Measurements from ENCODE around the gene ARHGAP45. TPM values are rescaled to one million over a fixed set of nuclear protein-coding genes. Genes with fewer than 3 reads are reported as not detected.

The ARHGAP45 gene
- total and polyA plus RNA-seq, 4 donors: 3.3 to 27.5 (median 9.7) TPM

DNA sequence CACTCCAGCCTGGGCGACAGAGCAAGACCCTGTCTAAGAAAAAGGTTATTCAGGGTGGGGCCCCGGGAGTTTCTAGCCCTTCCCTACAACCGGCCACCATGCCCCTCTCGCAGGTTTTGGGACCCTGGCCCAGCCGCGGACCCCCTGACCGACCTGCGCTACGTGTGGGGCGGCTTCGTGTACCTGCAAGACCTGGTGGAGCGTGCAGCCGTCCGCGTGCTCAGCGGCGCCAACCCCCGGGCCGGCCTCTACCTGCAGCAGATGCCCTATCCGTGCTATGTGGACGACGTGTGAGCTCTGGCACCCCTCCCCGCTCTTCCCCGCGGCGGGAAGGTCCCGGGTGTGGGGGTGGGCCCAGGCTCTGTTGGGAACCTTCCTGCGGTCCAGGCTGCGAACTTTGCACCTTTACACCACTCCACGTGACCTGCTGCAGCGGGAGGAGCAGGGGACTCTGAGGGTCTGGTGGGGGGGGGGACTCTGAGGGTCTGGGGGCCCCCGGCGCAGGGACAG is 20.8 kb upstream of the ARHGAP45 start:
- Histone ChIP-seq H3K4me1 (ENCODE audit: control insufficient read depth in 4 of 4, insufficient read depth in 4 of 4, low read length in 3 of 4) (peaks cover 0 to 6% (median under 1%) of the 10 kb centered on the region in 4 donors), H3K9me3 (ENCODE audit: control insufficient read depth in 4 of 4, low read length in 3 of 4) (no peaks in the 10 kb centered on the region), H3K27ac (ENCODE audit: low read depth in 1 of 2, low read length in 2 of 2) (no peak overlapping the region), H3K27me3 (ENCODE audit: control insufficient read depth in 4 of 4, insufficient read depth in 4 of 4, low read length in 3 of 4) (no peaks in the 10 kb centered on the region), H3K36me3 (ENCODE audit: control insufficient read depth in 4 of 4, insufficient read depth in 3 of 4, low read depth in 1 of 4, low read length in 3 of 4) (peaks cover 0 to 3% (median 0%) of the 10 kb centered on the region in 4 donors), H3K9ac (ENCODE audit: low read depth in 1 of 2, low read length in 2 of 2) (no peak overlapping the region), H3K4me3 (ENCODE audit: low read depth in 1 of 3, low read length in 3 of 3) (no peak overlapping the region)
- no peak for TF ChIP-seq FOXA2 (IDR thresholded peaks at IDR 0.05)
- TF ChIP-seq, protein P1, sequence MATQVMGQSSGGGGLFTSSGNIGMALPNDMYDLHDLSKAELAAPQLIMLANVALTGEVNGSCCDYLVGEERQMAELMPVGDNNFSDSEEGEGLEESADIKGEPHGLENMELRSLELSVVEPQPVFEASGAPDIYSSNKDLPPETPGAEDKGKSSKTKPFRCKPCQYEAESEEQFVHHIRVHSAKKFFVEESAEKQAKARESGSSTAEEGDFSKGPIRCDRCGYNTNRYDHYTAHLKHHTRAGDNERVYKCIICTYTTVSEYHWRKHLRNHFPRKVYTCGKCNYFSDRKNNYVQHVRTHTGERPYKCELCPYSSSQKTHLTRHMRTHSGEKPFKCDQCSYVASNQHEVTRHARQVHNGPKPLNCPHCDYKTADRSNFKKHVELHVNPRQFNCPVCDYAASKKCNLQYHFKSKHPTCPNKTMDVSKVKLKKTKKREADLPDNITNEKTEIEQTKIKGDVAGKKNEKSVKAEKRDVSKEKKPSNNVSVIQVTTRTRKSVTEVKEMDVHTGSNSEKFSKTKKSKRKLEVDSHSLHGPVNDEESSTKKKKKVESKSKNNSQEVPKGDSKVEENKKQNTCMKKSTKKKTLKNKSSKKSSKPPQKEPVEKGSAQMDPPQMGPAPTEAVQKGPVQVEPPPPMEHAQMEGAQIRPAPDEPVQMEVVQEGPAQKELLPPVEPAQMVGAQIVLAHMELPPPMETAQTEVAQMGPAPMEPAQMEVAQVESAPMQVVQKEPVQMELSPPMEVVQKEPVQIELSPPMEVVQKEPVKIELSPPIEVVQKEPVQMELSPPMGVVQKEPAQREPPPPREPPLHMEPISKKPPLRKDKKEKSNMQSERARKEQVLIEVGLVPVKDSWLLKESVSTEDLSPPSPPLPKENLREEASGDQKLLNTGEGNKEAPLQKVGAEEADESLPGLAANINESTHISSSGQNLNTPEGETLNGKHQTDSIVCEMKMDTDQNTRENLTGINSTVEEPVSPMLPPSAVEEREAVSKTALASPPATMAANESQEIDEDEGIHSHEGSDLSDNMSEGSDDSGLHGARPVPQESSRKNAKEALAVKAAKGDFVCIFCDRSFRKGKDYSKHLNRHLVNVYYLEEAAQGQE (IDR thresholded peaks at IDR 0.05): no peak
- no peak for TF ChIP-seq TAF1 (conservative IDR thresholded peaks at IDR 0.05)
- TF ChIP-seq RXRA (IDR thresholded peaks at IDR 0.05): no peak
- TF ChIP-seq HNF4A (conservative IDR thresholded peaks at IDR 0.05): no peak
- TF ChIP-seq, protein P2, sequence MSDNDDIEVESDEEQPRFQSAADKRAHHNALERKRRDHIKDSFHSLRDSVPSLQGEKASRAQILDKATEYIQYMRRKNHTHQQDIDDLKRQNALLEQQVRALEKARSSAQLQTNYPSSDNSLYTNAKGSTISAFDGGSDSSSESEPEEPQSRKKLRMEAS (IDR thresholded peaks at IDR 0.05): no peak
- no peak for TF ChIP-seq EGR1 (IDR thresholded peaks at IDR 0.05; ENCODE audit: low read depth in 2 of 2)
- TF ChIP-seq, protein P3, sequence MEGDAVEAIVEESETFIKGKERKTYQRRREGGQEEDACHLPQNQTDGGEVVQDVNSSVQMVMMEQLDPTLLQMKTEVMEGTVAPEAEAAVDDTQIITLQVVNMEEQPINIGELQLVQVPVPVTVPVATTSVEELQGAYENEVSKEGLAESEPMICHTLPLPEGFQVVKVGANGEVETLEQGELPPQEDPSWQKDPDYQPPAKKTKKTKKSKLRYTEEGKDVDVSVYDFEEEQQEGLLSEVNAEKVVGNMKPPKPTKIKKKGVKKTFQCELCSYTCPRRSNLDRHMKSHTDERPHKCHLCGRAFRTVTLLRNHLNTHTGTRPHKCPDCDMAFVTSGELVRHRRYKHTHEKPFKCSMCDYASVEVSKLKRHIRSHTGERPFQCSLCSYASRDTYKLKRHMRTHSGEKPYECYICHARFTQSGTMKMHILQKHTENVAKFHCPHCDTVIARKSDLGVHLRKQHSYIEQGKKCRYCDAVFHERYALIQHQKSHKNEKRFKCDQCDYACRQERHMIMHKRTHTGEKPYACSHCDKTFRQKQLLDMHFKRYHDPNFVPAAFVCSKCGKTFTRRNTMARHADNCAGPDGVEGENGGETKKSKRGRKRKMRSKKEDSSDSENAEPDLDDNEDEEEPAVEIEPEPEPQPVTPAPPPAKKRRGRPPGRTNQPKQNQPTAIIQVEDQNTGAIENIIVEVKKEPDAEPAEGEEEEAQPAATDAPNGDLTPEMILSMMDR (IDR thresholded peaks at IDR 0.05; ENCODE audit: low read depth, low read length, missing input control): no peak
- TF ChIP-seq, protein P4, sequence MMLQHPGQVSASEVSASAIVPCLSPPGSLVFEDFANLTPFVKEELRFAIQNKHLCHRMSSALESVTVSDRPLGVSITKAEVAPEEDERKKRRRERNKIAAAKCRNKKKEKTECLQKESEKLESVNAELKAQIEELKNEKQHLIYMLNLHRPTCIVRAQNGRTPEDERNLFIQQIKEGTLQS (IDR thresholded peaks at IDR 0.05): no peak
- no peak for TF ChIP-seq FOXA1 (IDR thresholded peaks at IDR 0.05)
- no peak for TF ChIP-seq NR2F2 (IDR thresholded peaks at IDR 0.05)
- TF ChIP-seq GABPA (IDR thresholded peaks at IDR 0.05 in 1 of 2, conservative IDR thresholded peaks at IDR 0.05 in 1 of 2): no peak
- no peak for TF ChIP-seq HNF4G (IDR thresholded peaks at IDR 0.05)
- TF ChIP-seq JUND (IDR thresholded peaks at IDR 0.05): no peak
- no peak for TF ChIP-seq YY1 (IDR thresholded peaks at IDR 0.05)
- TF ChIP-seq, protein P5, sequence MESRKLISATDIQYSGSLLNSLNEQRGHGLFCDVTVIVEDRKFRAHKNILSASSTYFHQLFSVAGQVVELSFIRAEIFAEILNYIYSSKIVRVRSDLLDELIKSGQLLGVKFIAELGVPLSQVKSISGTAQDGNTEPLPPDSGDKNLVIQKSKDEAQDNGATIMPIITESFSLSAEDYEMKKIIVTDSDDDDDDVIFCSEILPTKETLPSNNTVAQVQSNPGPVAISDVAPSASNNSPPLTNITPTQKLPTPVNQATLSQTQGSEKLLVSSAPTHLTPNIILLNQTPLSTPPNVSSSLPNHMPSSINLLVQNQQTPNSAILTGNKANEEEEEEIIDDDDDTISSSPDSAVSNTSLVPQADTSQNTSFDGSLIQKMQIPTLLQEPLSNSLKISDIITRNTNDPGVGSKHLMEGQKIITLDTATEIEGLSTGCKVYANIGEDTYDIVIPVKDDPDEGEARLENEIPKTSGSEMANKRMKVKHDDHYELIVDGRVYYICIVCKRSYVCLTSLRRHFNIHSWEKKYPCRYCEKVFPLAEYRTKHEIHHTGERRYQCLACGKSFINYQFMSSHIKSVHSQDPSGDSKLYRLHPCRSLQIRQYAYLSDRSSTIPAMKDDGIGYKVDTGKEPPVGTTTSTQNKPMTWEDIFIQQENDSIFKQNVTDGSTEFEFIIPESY (IDR thresholded peaks at IDR 0.05): no peak
- TF ChIP-seq SP1 (IDR thresholded peaks at IDR 0.05): no peak
- no peak for TF ChIP-seq RAD21 (IDR thresholded peaks at IDR 0.05)
- no peak for DNase-seq (ENCODE audit: low spot score)
- WGBS: 76% methylated on average over 33 of the region's 33 CpGs
